K562 (cell line): ENCODE results near the gene EPHA7. TPM values are rescaled to one million over a fixed set of nuclear protein-coding genes. Genes with fewer than 3 reads are reported as not detected.

Experiments
- ATAC-seq: fragments of 200-7000 bp; cut with Tn5 transposase; 3 replicates; pipeline ENCODE4 v1.9.1; 2020; ENCODE audit warnings: moderate library complexity
- BruUV-seq: library from RNA; stranded (reverse); fragments of 400-500 nt; replicated peaks from 2 replicates; lab custom pipeline; 2021; lab: Mats Ljungman, UMichigan
- CTCF ChIA-PET: fragments of 300-600 bp; formaldehyde crosslinking; extraction: SDS; loops from one replicate; lab custom pipeline; 2021; ENCODE audit warnings: low intra/inter-chr PET ratio; lab: Yijun Ruan, JAX
- POLR2A ChIA-PET: fragments of 300-600, 350-650 bp; sonication (Branson Sonifier 250); formaldehyde crosslinking; extraction: SDS; loops from one replicate; lab custom pipeline; 2021; ENCODE audit warnings: antibody characterized with exemption, inconsistent platforms; lab: Yijun Ruan, JAX
- DNase-seq, 4 experiments: peaks; one replicate each; pipeline versions ENCODE4 v3.0.0 to v3.0.0-alpha.2; 2011 to 2018; ENCODE audit warnings: low spot score in 3 of 4, mixed read lengths in 3 of 4; ENCODE audit errors: extremely low read depth in 1 of 4
- FAIRE-seq: peaks from 2 replicates; lab custom pipeline; 2011; peaks lifted over from hg19 to GRCh38; lab: Jason Lieb, UNC
- H2AFZ ChIP-seq: 2 replicates; pipeline ENCODE4 v1.6.0; 2011; ENCODE audit warnings: low read depth, low read length, control low read depth, inconsistent platforms
- H3K27ac ChIP-seq: fragments of 200-600 bp; 3 replicates; pipeline ENCODE4 v1.8.0; 2011; ENCODE audit warnings: low read depth, mild to moderate bottlenecking, control low read depth, inconsistent platforms, low read length, moderate library complexity, mixed read lengths; ENCODE audit errors: extremely low read depth
- H3K27me3 ChIP-seq, 2 experiments: fragments of 300-600 bp in 1 of 2; 2 replicates in 1 of 2; 3 replicates in 1 of 2; pipeline versions ENCODE4 v1.6.0 to v1.8.0; 2011; ENCODE audit warnings: inconsistent platforms in 2 of 2, low read length in 2 of 2, mild to moderate bottlenecking in 1 of 2, mixed read lengths in 1 of 2, moderate library complexity in 1 of 2; ENCODE audit not compliant: control insufficient read depth in 2 of 2, insufficient read depth in 2 of 2
- H3K36me3 ChIP-seq: fragments of 300-600 bp; 3 replicates; pipeline ENCODE4 v1.8.0; 2011; ENCODE audit warnings: mild to moderate bottlenecking, low read length, inconsistent platforms; ENCODE audit not compliant: control insufficient read depth, insufficient read depth
- H3K4me1 ChIP-seq, 2 experiments: fragments of 200-600 bp in 1 of 2; replicated peaks in 1 of 2; 2 replicates in 1 of 2; 3 replicates in 1 of 2; pipeline versions ENCODE4 v1.5.1 to v1.8.0; 2011; ENCODE audit warnings: inconsistent platforms in 2 of 2, low read length in 2 of 2, mild to moderate bottlenecking in 1 of 2, mixed read lengths in 1 of 2, moderate library complexity in 1 of 2; ENCODE audit not compliant: control insufficient read depth in 2 of 2, insufficient read depth in 2 of 2
- H3K4me2 ChIP-seq: 2 replicates; pipeline ENCODE4 v1.6.1; 2011; ENCODE audit warnings: low read length, control low read depth, inconsistent platforms, mixed read lengths; ENCODE audit not compliant: insufficient read depth
- H3K4me3 ChIP-seq: fragments of 200-600 bp; sonication (generic), shearing (Covaris generic); 2 replicates; pipeline ENCODE4 v1.5.1; 2016; ENCODE audit warnings: control low read depth, inconsistent platforms
- H3K79me2 ChIP-seq: fragments of 200-600 bp; 3 replicates; pipeline ENCODE4 v1.8.0; 2011; ENCODE audit warnings: low read length, inconsistent platforms; ENCODE audit not compliant: control insufficient read depth, insufficient read depth
- H3K9ac ChIP-seq, 2 experiments: 2 replicates each; pipeline versions ENCODE4 v1.6.0 to v1.6.1; 2011; ENCODE audit warnings: low read depth in 2 of 2, low read length in 2 of 2, control low read depth in 1 of 2, inconsistent platforms in 1 of 2, mild to moderate bottlenecking in 1 of 2, mixed read lengths in 1 of 2; ENCODE audit not compliant: insufficient read depth in 1 of 2
- H3K9me1 ChIP-seq: one replicate; pipeline ENCODE4 v1.6.0; 2011; ENCODE audit warnings: inconsistent platforms, mild to moderate bottlenecking, low read length, moderate library complexity; ENCODE audit not compliant: control insufficient read depth, insufficient read depth
- H3K9me3 ChIP-seq: replicated peaks from 2 replicates; pipeline ENCODE4 v1.5.1; 2011; ENCODE audit warnings: low read depth, low read length, inconsistent platforms; ENCODE audit not compliant: control insufficient read depth, insufficient read depth
- H4K20me1 ChIP-seq: replicated peaks from 2 replicates; pipeline ENCODE4 v1.6.1; 2011; ENCODE audit warnings: low read length, inconsistent platforms, mixed read lengths; ENCODE audit not compliant: control insufficient read depth, insufficient read depth
- CBFB ChIP-seq: sonication (generic); formaldehyde crosslinking; IDR thresholded peaks from 2 replicates; pipeline ENCODE4 v1.4.0; 2020; ENCODE audit warnings: mild to moderate bottlenecking, missing genetic modification reagents
- CEBPB ChIP-seq: fragments of 450-650 bp; IDR thresholded peaks from 2 replicates; pipeline ENCODE4 v1.6.1; 2016; ENCODE audit warnings: missing genetic modification characterization, missing compliant biosample characterization
- COPS2 ChIP-seq: fragments of 450-650 bp; conservative IDR thresholded peaks from 2 replicates; pipeline ENCODE4 v1.6.1; 2016; ENCODE audit warnings: mild to moderate bottlenecking, moderate library complexity
- CREB1 ChIP-seq, 2 experiments: sonication (generic) in 1 of 2; formaldehyde crosslinking in 1 of 2; IDR thresholded peaks; 2 replicates each; pipeline versions ENCODE4 v1.6.1 to v1.8.0; 2012 to 2022; ENCODE audit warnings: inconsistent platforms in 1 of 2, mild to moderate bottlenecking in 1 of 2, missing genetic modification reagents in 1 of 2, moderate library complexity in 1 of 2
- HDAC3 ChIP-seq: fragments of 450-650 bp; IDR thresholded peaks from 2 replicates; pipeline ENCODE4 v1.6.1; 2018; ENCODE audit warnings: borderline replicate concordance, mild to moderate bottlenecking, moderate library complexity; ENCODE audit not compliant: partially characterized antibody
- NEUROD1 ChIP-seq: fragments of 150-350 bp; IDR thresholded peaks from 2 replicates; pipeline ENCODE4 v1.6.1; 2014; ENCODE audit warnings: borderline replicate concordance, low read length, low read depth; ENCODE audit not compliant: partially characterized antibody
- SAFB ChIP-seq: fragments of 200-400 bp; formaldehyde crosslinking; IDR thresholded peaks from 2 replicates; pipeline ENCODE4 v1.6.1; 2017; ENCODE audit warnings: low read depth, low read length, borderline replicate concordance
- WHSC1 ChIP-seq: IDR thresholded peaks from one replicate; pipeline ENCODE4 v1.6.1; 2012; ENCODE audit warnings: low read length, control low read depth, inconsistent platforms
- ZFP1 ChIP-seq: fragments of 450-650 bp; formaldehyde crosslinking; IDR thresholded peaks from 2 replicates; pipeline ENCODE4 v1.4.0; 2020; ENCODE audit warnings: mild to moderate bottlenecking, mixed read lengths
- ZNF197 ChIP-seq: fragments of 200-800 bp; sonication (Bioruptor generic); IDR thresholded peaks from 2 replicates; pipeline ENCODE4 v1.6.1; 2016; ENCODE audit warnings: low read depth, missing genetic modification characterization, missing compliant biosample characterization
- ZNF77 ChIP-seq: fragments of 250-450 bp; sonication (Bioruptor Pico); IDR thresholded peaks from 2 replicates; pipeline ENCODE4 v1.5.0; 2020
- in situ Hi-C: fragments of 300-500 bp; cut with MboI; formaldehyde crosslinking; loops from 4 replicates; pipeline ENCODE4 v1.15.0; 2018; ENCODE audit warnings: inconsistent platforms, mixed read lengths
- intact Hi-C: fragments of 100-400 bp; cut with micrococcal nuclease; formaldehyde crosslinking; loops from 2 replicates; pipeline ENCODE4 v1.14.2; 2022
- polyA plus RNA-seq, 8 experiments: library from polyadenylated mRNA; depleted of rRNA in 4 of 8; stranded (reverse) in 5 of 8; unstranded in 3 of 8; fragments of >200 nt; fragmentation: Nextera tagmentation in 2 of 8; fragmentation: Illumina TruSeq in 1 of 8; extraction: Ambion mirVana in 2 of 8; extraction: Trizol in 1 of 8; gene quantifications; 2 replicates each; pipeline versions ENCODE4 v1.2.1 to v1.2.3, GENCODE V29; 2011 to 2014; ENCODE audit warnings: inconsistent platforms in 1 of 8, missing spikeins in 1 of 8
- total RNA-seq, 7 experiments: library from RNA; depleted of rRNA in 6 of 7; stranded (reverse); fragments of >200 nt in 6 of 7; fragmentation: Illumina TruSeq in 2 of 7; extraction: Trizol in 2 of 7; gene quantifications; 2 replicates each; pipeline versions ENCODE4 v1.2.1 to v1.2.3, GENCODE V29; 2011 to 2021; ENCODE audit warnings: low replicate concordance in 1 of 7
- TF ChIP-seq, protein P1 (sequence below), 2 experiments: IDR thresholded peaks in 1 of 2; conservative IDR thresholded peaks in 1 of 2; 2 replicates each; pipeline ENCODE4 v1.6.1; 2016; ENCODE audit warnings: low read depth in 2 of 2, mild to moderate bottlenecking in 1 of 2, missing compliant biosample characterization in 1 of 2, missing genetic modification characterization in 1 of 2, moderate library complexity in 1 of 2
- TF ChIP-seq, protein P2 (sequence below): fragments of 250-450 bp; sonication (Bioruptor Pico); IDR thresholded peaks from 2 replicates; pipeline ENCODE4 v1.5.0; 2022; ENCODE audit warnings: mild to moderate bottlenecking
- TF ChIP-seq, protein P3 (sequence below): fragments of 450-650 bp; formaldehyde crosslinking; IDR thresholded peaks from 2 replicates; pipeline ENCODE4 v1.4.0; 2020; ENCODE audit warnings: mild to moderate bottlenecking, mixed read lengths

Gene EPHA7
- total and polyA plus RNA-seq, 9 of the 15 experiments (the other 6 are each of a cell fraction or from before 2014, with no cell fraction given): not detected

DNA sequence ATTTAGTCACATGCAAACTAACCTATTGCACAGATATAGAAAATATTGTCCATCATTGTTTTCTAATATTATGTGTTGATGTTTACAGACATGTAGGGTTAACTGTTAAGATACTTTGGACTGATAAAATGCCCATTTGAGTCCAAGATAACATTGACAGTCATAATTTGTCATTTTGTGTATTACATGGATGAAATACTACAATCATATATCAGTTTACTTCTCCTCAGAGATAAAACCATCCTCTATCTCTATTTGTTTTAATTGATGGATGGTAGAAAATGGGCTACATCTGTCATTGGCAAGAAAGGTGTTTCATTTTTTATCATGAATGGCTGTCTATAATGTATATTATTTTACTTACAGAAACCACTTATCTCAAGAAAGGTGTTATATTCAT, 6.2 kb downstream of the EPHA7 start:
- H3K79me2 ChIP-seq: no peaks in the 10 kb centered on the region
- in situ Hi-C loops: no loop called here
- H3K36me3 ChIP-seq: no peaks in the 10 kb centered on the region
- ChIA-PET CTCF (no interaction called here), POLR2A (no interaction called here)
- H3K9me1 ChIP-seq: no peaks in the 10 kb centered on the region
- H3K4me3 ChIP-seq: no peak overlapping the region
- H3K9me3 ChIP-seq: no peaks in the 10 kb centered on the region
- no peaks in the 10 kb centered on the region; a peak in 1 of 5 replicates for H3K4me1 ChIP-seq
- no peaks in the 10 kb centered on the region for H4K20me1 ChIP-seq
- DNase-seq (no peak), ATAC-seq (no peak), FAIRE-seq (no peak)
- no peaks in the 10 kb centered on the region for H3K27me3 ChIP-seq
- no peak overlapping the region for H3K9ac ChIP-seq
- no peak overlapping the region for H3K27ac ChIP-seq
- intact Hi-C loops: no loop called here
- no peak overlapping the region for H3K4me2 ChIP-seq
- H2AFZ ChIP-seq: no peak overlapping the region
- no peak for TF ChIP-seq CBFB (CRISPR knock-in tag)
- no peak for TF ChIP-seq CEBPB (tag)
- TF ChIP-seq HDAC3: no peak
- no peak for TF ChIP-seq NEUROD1
- TF ChIP-seq, protein P1, sequence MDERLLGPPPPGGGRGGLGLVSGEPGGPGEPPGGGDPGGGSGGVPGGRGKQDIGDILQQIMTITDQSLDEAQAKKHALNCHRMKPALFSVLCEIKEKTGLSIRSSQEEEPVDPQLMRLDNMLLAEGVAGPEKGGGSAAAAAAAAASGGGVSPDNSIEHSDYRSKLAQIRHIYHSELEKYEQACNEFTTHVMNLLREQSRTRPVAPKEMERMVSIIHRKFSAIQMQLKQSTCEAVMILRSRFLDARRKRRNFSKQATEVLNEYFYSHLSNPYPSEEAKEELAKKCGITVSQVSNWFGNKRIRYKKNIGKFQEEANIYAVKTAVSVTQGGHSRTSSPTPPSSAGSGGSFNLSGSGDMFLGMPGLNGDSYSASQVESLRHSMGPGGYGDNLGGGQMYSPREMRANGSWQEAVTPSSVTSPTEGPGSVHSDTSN (CRISPR knock-in tag; IDR thresholded peaks at IDR 0.05; ENCODE audit: low read depth): no peak
- TF ChIP-seq, protein P1 (tag; conservative IDR thresholded peaks at IDR 0.05; ENCODE audit: low read depth): no peak
- no peak for TF ChIP-seq WHSC1
- TF ChIP-seq, protein P2, sequence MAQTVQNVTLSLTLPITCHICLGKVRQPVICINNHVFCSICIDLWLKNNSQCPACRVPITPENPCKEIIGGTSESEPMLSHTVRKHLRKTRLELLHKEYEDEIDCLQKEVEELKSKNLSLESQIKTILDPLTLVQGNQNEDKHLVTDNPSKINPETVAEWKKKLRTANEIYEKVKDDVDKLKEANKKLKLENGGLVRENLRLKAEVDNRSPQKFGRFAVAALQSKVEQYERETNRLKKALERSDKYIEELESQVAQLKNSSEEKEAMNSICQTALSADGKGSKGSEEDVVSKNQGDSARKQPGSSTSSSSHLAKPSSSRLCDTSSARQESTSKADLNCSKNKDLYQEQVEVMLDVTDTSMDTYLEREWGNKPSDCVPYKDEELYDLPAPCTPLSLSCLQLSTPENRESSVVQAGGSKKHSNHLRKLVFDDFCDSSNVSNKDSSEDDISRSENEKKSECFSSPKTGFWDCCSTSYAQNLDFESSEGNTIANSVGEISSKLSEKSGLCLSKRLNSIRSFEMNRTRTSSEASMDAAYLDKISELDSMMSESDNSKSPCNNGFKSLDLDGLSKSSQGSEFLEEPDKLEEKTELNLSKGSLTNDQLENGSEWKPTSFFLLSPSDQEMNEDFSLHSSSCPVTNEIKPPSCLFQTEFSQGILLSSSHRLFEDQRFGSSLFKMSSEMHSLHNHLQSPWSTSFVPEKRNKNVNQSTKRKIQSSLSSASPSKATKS (CRISPR knock-in tag): no peak
- TF ChIP-seq SAFB: no peak
- TF ChIP-seq ZNF77: no peak
- no peak for TF ChIP-seq ZFP1 (CRISPR knock-in tag)
- TF ChIP-seq, protein P3, sequence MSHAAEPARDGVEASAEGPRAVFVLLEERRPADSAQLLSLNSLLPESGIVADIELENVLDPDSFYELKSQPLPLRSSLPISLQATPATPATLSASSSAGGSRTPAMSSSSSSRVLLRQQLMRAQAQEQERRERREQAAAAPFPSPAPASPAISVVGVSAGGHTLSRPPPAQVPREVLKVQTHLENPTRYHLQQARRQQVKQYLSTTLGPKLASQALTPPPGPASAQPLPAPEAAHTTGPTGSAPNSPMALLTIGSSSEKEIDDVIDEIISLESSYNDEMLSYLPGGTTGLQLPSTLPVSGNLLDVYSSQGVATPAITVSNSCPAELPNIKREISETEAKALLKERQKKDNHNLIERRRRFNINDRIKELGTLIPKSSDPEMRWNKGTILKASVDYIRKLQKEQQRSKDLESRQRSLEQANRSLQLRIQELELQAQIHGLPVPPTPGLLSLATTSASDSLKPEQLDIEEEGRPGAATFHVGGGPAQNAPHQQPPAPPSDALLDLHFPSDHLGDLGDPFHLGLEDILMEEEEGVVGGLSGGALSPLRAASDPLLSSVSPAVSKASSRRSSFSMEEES: no peak
- TF ChIP-seq ZNF197 (CRISPR knock-in tag): no peak
- TF ChIP-seq COPS2: no peak
- no peak for TF ChIP-seq CREB1 (IDR thresholded peaks at IDR 0.05)
- no peak for TF ChIP-seq CREB1 (CRISPR knock-in tag; IDR thresholded peaks at IDR 0.05)
- no TSS peak for BruUV-seq
